Measurements from ENCODE around the gene STH. TPM values are rescaled to one million over a fixed set of nuclear protein-coding genes. Genes with fewer than 3 reads are reported as not detected.

Gene STH
- total and polyA plus RNA-seq, 12 donors: not detected

- H3K27ac ChIP-seq: peak overlapping the region in 1 of 5 donors; percentile 15
- no peaks in the 10 kb centered on the region for H3K27me3 ChIP-seq
- H3K9me3 ChIP-seq (replicated peaks in 1 of 3): no peaks in the 10 kb centered on the region
- DNase-seq: no peak
- intact Hi-C loops (cut with DNase I): loop anchor here in 1 of 2 donors (5.0 kb wide), 2 partner anchors 41 to 169 kb away; no protein-coding TSS in a partner anchor
- H3K4me3 ChIP-seq: no peak overlapping the region
- peaks cover 14 to 39% of the 10 kb centered on the region in 2 donors for H3K4me1 ChIP-seq (replicated peaks in 1 of 2)
- WGBS, 4 donors: 74 to 81% (median 80%) methylated on average over 3 of the region's 3 CpGs
- TF ChIP-seq CTCF (IDR thresholded peaks at IDR 0.05) (no peak), POLR2A (IDR thresholded peaks at IDR 0.05) (no peak)
- peaks cover 0 to 41% of the 10 kb centered on the region in 2 donors for H3K36me3 ChIP-seq (replicated peaks in 1 of 2)
Observed at GRCh38 chr17:46042925-46043324, 43.9 kb downstream of the STH start.

DNA sequence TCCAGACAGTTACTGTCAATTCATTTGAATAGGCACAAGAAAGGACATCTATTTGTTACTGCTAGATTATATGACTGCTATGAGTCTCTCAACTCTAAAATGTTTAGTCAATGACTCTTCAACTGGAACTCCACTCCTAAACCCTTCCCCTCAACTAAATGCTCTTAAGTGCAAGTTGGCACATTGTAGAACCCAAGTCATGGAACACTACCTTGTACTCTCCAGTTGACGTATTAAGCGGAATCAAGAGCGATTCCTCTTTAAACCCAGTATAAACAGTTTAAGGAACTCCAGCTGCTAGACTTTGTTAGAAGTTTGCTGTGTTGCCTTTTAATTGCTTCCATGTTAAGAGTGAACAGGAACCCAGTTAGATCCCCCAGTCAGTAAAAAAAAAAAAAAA lies 44.6 kb downstream of the STH start:
- Histone ChIP-seq H3K9me3 (replicated peaks in 1 of 3) (no peaks in the 10 kb centered on the region), H3K27me3 (no peaks in the 10 kb centered on the region), H3K36me3 (replicated peaks in 1 of 2) (peaks cover 0 to 37% of the 10 kb centered on the region in 2 donors), H3K4me1 (replicated peaks in 1 of 2) (peaks cover 14 to 39% of the 10 kb centered on the region in 2 donors), H3K4me3 (no peak overlapping the region), H3K27ac (peak overlapping the region in 4 of 5 donors; percentile 19 to 40 (median 27))
- intact Hi-C loops (cut with DNase I): loop anchor here in 1 of 2 donors (2.0 to 5.0 kb wide), 3 partner anchors 41 to 169 kb away; partner anchors contain the start of gene KANSL1
- 86 to 95% (median 92%) methylated on average over 3 of the region's 3 CpGs for WGBS, 4 donors
- no peak for DNase-seq
- TF ChIP-seq CTCF (IDR thresholded peaks at IDR 0.05): no peak
- TF ChIP-seq POLR2A (IDR thresholded peaks at IDR 0.05): no peak

DNA sequence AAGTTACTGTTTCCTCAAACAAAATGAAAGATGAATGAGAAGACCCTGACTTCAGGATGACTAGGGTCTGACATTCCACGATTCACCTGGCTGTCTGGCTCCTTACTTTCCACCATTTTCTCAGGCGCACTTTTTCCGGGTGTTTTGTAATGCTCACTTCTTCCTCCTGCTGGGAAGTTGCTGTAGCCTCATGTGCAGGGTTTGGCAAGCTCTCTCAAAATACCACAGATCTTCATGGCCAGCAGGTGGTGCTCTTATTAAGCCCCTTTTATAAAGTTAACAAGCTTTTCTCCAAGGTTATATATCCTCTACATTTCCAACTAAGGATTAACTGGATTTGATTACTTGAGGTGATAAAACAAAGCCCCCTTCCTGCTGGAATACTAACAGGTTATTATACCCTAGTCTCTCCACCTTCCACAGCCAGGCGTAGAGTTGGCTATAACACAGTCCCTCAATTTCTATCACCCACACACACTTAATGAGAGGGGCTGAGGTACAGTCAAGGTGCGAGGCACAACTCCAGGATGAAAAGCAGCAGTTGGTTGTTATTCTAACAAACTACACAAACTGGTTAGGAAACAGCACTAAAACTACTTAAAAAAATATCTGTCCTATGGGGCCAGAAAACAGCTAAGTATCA lies 45.4 kb downstream of the STH start:
- 36 to 40% (median 37%) methylated on average over 5 of the region's 5 CpGs for WGBS, 4 donors
- peaks cover 0 to 36% of the 10 kb centered on the region in 2 donors for H3K36me3 ChIP-seq (replicated peaks in 1 of 2)
- H3K27me3 ChIP-seq: no peaks in the 10 kb centered on the region
- intact Hi-C loops (cut with DNase I): loop anchor here in 1 of 2 donors (2.0 to 5.0 kb wide), 3 partner anchors 42 to 168 kb away; partner anchors contain the start of gene KANSL1
- H3K4me3 ChIP-seq: no peak overlapping the region
- DNase-seq: peak; percentile 79 to 94 (median 84)
- peaks cover 14 to 35% of the 10 kb centered on the region in 2 donors for H3K4me1 ChIP-seq (replicated peaks in 1 of 2)
- TF ChIP-seq CTCF (IDR thresholded peaks at IDR 0.05) (peak; percentile 74 to 98 (median 90)), POLR2A (IDR thresholded peaks at IDR 0.05) (no peak)
- H3K9me3 ChIP-seq (replicated peaks in 1 of 3): no peaks in the 10 kb centered on the region
- peak overlapping the region in 4 of 5 donors; percentile 19 to 68 (median 34) for H3K27ac ChIP-seq

DNA sequence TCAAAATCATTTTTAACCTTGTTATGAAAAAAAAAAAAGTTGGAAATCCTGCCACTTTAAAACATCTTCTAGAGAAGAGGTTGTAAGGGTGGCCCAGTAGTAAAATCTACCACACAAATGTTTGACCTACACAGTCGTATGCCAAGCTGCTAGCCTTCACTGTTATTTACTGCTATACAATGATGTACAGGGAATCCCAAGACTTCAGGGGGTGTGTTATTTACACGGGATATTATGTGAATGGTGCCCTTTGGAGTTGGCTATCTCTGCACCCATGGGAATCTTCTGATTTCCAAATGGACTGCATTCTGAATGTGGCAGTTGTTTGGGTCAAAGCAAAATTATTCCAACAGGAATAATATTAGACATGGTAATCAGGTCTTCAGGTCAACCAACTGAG lies 45.9 kb downstream of the STH start:
- Histone ChIP-seq H3K27me3 (no peaks in the 10 kb centered on the region), H3K4me1 (replicated peaks in 1 of 2) (peaks cover 9 to 29% of the 10 kb centered on the region in 2 donors), H3K36me3 (replicated peaks in 1 of 2) (peaks cover 0 to 39% of the 10 kb centered on the region in 2 donors), H3K27ac (peak overlapping the region in 1 of 5 donors; percentile 40), H3K9me3 (replicated peaks in 1 of 3) (no peaks in the 10 kb centered on the region), H3K4me3 (no peak overlapping the region)
- intact Hi-C loops (cut with DNase I): loop anchor here (2.0 to 5.0 kb wide), 4 partner anchors 43 to 167 kb away; partner anchors contain the start of gene KANSL1 (in 2 of the 2)
- no peak for DNase-seq
- WGBS, 4 donors: 57 to 67% (median 62%) methylated on average over 2 of the region's 2 CpGs
- no peak for TF ChIP-seq CTCF (IDR thresholded peaks at IDR 0.05)
- no peak for TF ChIP-seq POLR2A (IDR thresholded peaks at IDR 0.05)

All from adrenal gland (tissue), 12 donors.